AG10803 (cell line): Measurements from ENCODE around the gene PODN.

Experiments used
- DNase-seq: peaks from one replicate; pipeline ENCODE4 v3.0.0; 2010; ENCODE audit warnings: low read depth
- H3K4me3 ChIP-seq: 2 replicates; pipeline ENCODE4 v1.5.1; 2011; ENCODE audit warnings: mild to moderate bottlenecking, low read length, control low read depth
- CTCF ChIP-seq: conservative IDR thresholded peaks from 2 replicates; pipeline ENCODE4 v1.5.1; 2011; ENCODE audit warnings: mild to moderate bottlenecking, low read length, control low read depth, inconsistent platforms

The PODN gene

GRCh38 chr1:53089478-53090226 is 27.6 kb downstream of the PODN start:
- no peak overlapping the region for H3K4me3 ChIP-seq
- peak; percentile 34 for DNase-seq
- TF ChIP-seq CTCF, result no peak

- no peak overlapping the region for H3K4me3 ChIP-seq
- no peak for DNase-seq
- no peak for TF ChIP-seq CTCF
Observed at GRCh38 chr1:53090227-53091147, 28.5 kb downstream of the PODN start.

- no peak for TF ChIP-seq CTCF
- H3K4me3 ChIP-seq, result no peak overlapping the region
- DNase-seq, result peak; percentile 77
Observed at GRCh38 chr1:53091841-53092645, 30.0 kb downstream of the PODN start.

- DNase-seq, result no peak
- no peak overlapping the region for H3K4me3 ChIP-seq
- TF ChIP-seq CTCF, result no peak
Observed at GRCh38 chr1:53092659-53093450, 30.8 kb downstream of the PODN start.

GRCh38 chr1:53093451-53093754 is 31.4 kb downstream of the PODN start:
- H3K4me3 ChIP-seq, result no peak overlapping the region
- TF ChIP-seq CTCF, result no peak
- DNase-seq, result no peak

GRCh38 chr1:53093778-53094532 is 31.9 kb downstream of the PODN start:
- no peak for DNase-seq
- TF ChIP-seq CTCF, result no peak
- H3K4me3 ChIP-seq, result no peak overlapping the region
